GM23248 (cell line): ENCODE measurements around the gene GRAMD1A.
"Not testable (repeated sequence)": the region's sequence is repeated elsewhere in the genome, so short reads cannot be mapped to it uniquely, and the experiment has no call there.

Experiments
- EZH2 ChIP-seq: fragments of 200-600 bp; sonication (generic); IDR thresholded peaks from 2 replicates; pipeline ENCODE4 v1.6.1; 2018; ENCODE audit warnings: antibody characterized with exemption, mild to moderate bottlenecking; ENCODE audit not compliant: insufficient read depth, poor library complexity, severe bottlenecking
- EZH2phosphoT487 ChIP-seq: fragments of 200-600 bp; sonication (generic); IDR thresholded peaks from 2 replicates; pipeline ENCODE4 v1.6.1; 2018; ENCODE audit warnings: antibody characterized with exemption, moderate library complexity, mild to moderate bottlenecking, low read depth; ENCODE audit not compliant: insufficient read depth

DNA sequence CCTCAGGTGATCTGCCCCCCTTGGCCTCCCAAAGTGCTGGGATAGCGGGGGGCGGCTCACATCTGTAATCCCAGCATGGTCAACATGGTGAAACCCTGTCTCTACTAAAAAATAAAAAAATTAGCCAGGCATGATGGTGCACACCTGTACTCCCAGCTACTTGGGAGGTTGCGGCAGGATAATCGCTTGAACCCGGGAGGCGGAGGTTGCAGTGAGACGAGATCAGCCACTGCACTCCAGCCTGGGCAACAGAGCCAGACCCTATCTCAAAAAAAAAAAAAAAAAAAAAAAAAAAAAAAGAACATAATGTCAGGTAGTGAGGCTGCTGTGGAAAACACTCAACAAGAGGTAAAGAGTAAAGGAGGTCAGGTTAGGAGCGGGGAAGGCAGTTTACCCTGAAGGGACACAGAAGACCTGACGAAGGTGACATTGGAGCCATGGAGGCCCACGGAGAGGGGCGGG, 29.2 kb downstream of the GRAMD1A start:
- not testable (repeated sequence) for TF ChIP-seq EZH2, EZH2phosphoT487
